NT2/D1 (cell line): ENCODE results near the gene SRBD1.

Source experiments
- DNase-seq: peaks from one replicate; pipeline ENCODE4 v3.0.0-alpha.2; 2011; ENCODE audit warnings: low read depth, low spot score
- H3K27me3 ChIP-seq: 2 replicates; pipeline ENCODE4 v1.6.0; 2011; ENCODE audit warnings: mild to moderate bottlenecking; ENCODE audit not compliant: insufficient read length, insufficient read depth
- H3K36me3 ChIP-seq: 2 replicates; pipeline ENCODE4 v1.6.1; 2011; ENCODE audit warnings: mild to moderate bottlenecking, low read length, mixed read lengths; ENCODE audit not compliant: insufficient read depth, insufficient read length
- H3K4me1 ChIP-seq: 2 replicates; pipeline ENCODE4 v1.5.1; 2011; ENCODE audit not compliant: insufficient read depth, insufficient read length
- H3K4me3 ChIP-seq: 2 replicates; pipeline ENCODE4 v1.5.1; 2011; ENCODE audit warnings: low read depth; ENCODE audit not compliant: insufficient read length
- H3K9ac ChIP-seq: 2 replicates; pipeline ENCODE4 v1.6.0; 2011; ENCODE audit warnings: low read depth; ENCODE audit not compliant: insufficient read length
- H3K9me3 ChIP-seq: 2 replicates; pipeline ENCODE4 v1.5.1; 2011; ENCODE audit warnings: mild to moderate bottlenecking, low read length; ENCODE audit not compliant: insufficient read depth
- SUZ12 ChIP-seq: IDR thresholded peaks from 2 replicates; pipeline ENCODE4 v1.6.1; 2011; ENCODE audit not compliant: insufficient read length, insufficient read depth; ENCODE audit errors: extremely low read depth
- YY1 ChIP-seq: IDR thresholded peaks from 2 replicates; pipeline ENCODE4 v1.6.1; 2011; ENCODE audit not compliant: insufficient read length, insufficient read depth
- ZNF274 ChIP-seq: IDR thresholded peaks from 2 replicates; pipeline ENCODE4 v1.6.1; 2011; ENCODE audit warnings: mild to moderate bottlenecking, low read depth, low read length

The SRBD1 gene

GRCh38 chr2:45406621-45407020 is 204.4 kb downstream of the SRBD1 start:
- Histone ChIP-seq H3K36me3 (peaks cover 4% of the 10 kb centered on the region), H3K9me3 (no peaks in the 10 kb centered on the region), H3K4me3 (no peak overlapping the region), H3K4me1 (no peaks in the 10 kb centered on the region), H3K27me3 (no peaks in the 10 kb centered on the region), H3K9ac (no peak overlapping the region)
- TF ChIP-seq YY1 (no peak), SUZ12 (no peak), ZNF274 (no peak)
- no peak for DNase-seq

- H3K4me1 ChIP-seq: no peaks in the 10 kb centered on the region
- H3K9ac ChIP-seq: no peak overlapping the region
- no peaks in the 10 kb centered on the region for H3K9me3 ChIP-seq
- H3K27me3 ChIP-seq: no peaks in the 10 kb centered on the region
- no peak for DNase-seq
- no peaks in the 10 kb centered on the region for H3K36me3 ChIP-seq
- H3K4me3 ChIP-seq: no peak overlapping the region
- TF ChIP-seq YY1 (no peak), SUZ12 (no peak), ZNF274 (no peak)
Measured at GRCh38 chr2:45404807-45405297, 206.2 kb downstream of the SRBD1 start.

DNA sequence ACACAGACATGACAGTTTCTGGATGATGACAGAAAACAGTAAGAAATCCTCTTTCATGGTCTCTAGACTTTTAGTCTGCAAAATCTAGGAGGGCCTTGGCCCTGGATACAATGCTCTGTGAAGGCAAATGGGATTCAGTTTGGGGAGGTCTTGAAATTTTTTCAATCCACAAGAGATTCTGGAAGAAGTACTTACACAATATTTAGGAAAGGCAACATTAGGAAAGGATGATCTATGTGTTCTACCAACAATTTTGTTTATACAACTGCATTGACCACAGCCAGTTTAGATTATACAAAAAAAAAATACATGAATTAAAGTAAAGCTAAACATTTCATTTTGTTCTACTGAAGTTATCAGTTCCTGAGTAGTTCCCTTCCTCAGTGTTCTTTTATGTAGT is 208.0 kb downstream of the SRBD1 start:
- H3K4me3 ChIP-seq: no peak overlapping the region
- no peak overlapping the region for H3K9ac ChIP-seq
- TF ChIP-seq SUZ12 (no peak), YY1 (no peak), ZNF274 (no peak)
- H3K9me3 ChIP-seq: no peaks in the 10 kb centered on the region
- no peak for DNase-seq
- no peaks in the 10 kb centered on the region for H3K36me3 ChIP-seq
- no peaks in the 10 kb centered on the region for H3K4me1 ChIP-seq
- no peaks in the 10 kb centered on the region for H3K27me3 ChIP-seq

DNA sequence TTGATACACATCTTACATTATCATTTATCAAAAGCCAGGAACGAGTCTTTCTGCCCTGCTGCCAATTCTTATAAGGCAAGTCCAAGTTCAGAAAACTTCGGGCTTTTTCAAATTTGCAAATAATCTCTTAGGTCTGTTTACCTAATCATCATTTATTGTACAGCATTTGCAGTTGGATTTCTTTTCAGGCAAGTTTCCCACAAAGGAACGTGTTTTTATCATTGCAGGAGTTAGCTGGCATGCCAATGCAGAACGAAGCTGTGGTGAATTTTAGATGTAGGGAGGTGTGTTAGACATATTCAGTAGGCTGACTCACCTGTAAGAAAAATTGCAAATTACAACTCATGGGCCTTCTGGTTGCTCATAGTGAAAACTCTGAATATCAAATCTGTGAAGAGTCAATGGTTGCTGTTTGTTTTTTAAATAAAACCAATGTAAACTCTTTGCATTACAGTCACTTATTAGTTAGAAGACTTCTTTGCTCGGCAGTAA is 209.6 kb downstream of the SRBD1 start:
- H3K9ac ChIP-seq: no peak overlapping the region
- no peak for DNase-seq
- H3K4me1 ChIP-seq: no peaks in the 10 kb centered on the region
- H3K27me3 ChIP-seq: no peaks in the 10 kb centered on the region
- no peak overlapping the region for H3K4me3 ChIP-seq
- H3K9me3 ChIP-seq: no peaks in the 10 kb centered on the region
- no peaks in the 10 kb centered on the region for H3K36me3 ChIP-seq
- TF ChIP-seq ZNF274: no peak
- no peak for TF ChIP-seq SUZ12

- DNase-seq: no peak
- H3K36me3 ChIP-seq: no peaks in the 10 kb centered on the region
- no peak overlapping the region for H3K4me3 ChIP-seq
- H3K9ac ChIP-seq: no peak overlapping the region
- H3K4me1 ChIP-seq: no peaks in the 10 kb centered on the region
- no peaks in the 10 kb centered on the region for H3K27me3 ChIP-seq
- H3K9me3 ChIP-seq: no peaks in the 10 kb centered on the region
- TF ChIP-seq ZNF274 (no peak), YY1 (no peak), SUZ12 (no peak)
Measured at GRCh38 chr2:45399040-45399784, 211.9 kb downstream of the SRBD1 start.

DNA sequence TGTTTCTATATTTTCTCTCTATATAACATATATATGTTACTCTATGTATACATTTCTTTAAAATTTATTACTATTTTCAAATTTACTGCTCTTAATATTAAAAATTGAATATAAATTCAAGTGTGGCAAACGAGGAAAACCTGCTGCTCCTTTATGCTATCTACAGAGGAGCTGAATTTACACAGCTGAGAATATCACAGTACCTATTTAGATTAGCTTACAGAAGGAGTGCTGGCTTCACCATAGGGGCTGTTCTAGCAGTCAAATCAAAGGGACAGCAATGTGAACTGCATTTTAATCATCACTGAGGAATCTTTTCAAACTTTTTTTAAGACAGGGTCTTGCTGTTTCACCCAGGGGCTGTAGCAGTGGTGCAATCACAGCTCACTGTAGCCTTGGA is 213.8 kb downstream of the SRBD1 start:
- Histone ChIP-seq H3K27me3 (no peaks in the 10 kb centered on the region), H3K4me3 (no peak overlapping the region), H3K9ac (no peak overlapping the region), H3K4me1 (no peaks in the 10 kb centered on the region), H3K36me3 (peaks cover 5% of the 10 kb centered on the region), H3K9me3 (no peaks in the 10 kb centered on the region)
- DNase-seq: no peak
- TF ChIP-seq YY1: no peak
- no peak for TF ChIP-seq ZNF274
- no peak for TF ChIP-seq SUZ12

DNA sequence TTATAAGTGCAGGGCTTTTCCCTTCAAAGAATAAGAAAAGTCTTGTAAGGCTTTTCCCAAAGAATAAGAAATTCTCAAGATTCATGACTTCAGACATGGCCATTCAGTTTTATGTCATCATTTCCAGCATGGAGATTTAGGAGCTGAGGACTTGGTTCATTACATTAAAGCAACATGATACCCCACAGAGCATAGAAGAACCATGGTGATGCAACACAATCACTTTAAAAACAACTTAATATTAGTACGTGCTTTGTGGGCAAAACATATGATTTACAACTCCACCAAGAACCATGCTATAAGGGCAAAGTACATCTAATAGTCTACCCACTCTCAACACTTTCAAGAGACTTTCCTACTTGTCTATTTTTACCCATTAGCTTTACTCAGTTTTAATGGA is 214.4 kb downstream of the SRBD1 start:
- Histone ChIP-seq H3K9me3 (no peaks in the 10 kb centered on the region), H3K27me3 (no peaks in the 10 kb centered on the region), H3K4me1 (no peaks in the 10 kb centered on the region), H3K36me3 (peaks cover 5% of the 10 kb centered on the region), H3K9ac (no peak overlapping the region), H3K4me3 (no peak overlapping the region)
- no peak for DNase-seq
- no peak for TF ChIP-seq SUZ12
- TF ChIP-seq ZNF274: no peak
- no peak for TF ChIP-seq YY1
